Fibroblast of skin of back (primary cell): Measurements from ENCODE around the gene KAZN.

Source experiments
- DNase-seq: peaks from one replicate; pipeline ENCODE4 v3.0.0-alpha.2; 2013

The KAZN gene

DNA sequence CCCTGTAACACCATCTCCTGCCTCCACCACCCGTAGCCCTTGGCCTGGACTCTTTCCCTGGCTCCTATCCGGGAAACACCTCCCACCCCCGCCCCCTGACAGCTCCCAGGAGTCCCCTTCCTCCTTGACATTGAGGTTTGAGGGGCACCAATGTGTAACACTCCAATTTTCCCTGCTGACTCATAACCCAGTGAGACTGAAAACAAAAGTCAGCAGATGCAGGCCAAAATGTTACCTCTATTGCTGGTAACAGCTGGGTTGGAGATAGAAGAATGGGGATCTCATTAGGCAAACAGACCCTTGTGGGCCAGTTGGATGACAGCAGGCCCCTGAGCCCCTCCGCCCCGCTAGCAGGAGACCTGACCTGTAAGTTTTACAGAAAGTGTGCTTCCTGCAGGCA lies 237.2 kb downstream of the KAZN start:
- no peak for DNase-seq

- DNase-seq, result no peak
Observed at GRCh38 chr1:14836426-14837140, 238.1 kb downstream of the KAZN start.

DNA sequence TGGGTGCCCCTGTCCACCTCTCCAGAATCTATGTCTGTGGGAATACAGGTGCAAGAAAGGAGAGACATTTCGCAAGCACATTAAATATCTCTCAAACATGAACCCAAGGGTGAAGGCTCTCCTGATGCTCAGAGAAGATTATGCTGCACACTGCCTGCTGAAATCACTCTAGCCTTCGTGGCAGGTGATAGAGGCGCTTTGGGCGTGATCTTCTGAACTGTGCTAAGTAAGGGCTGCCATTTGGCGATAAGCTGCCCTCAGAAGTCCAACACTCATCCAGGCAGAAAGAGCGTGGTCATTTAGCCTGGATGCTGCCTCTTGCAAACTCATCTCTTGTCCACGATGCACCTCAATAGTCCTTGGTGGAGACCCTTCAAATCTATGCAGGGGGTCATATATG lies 241.9 kb downstream of the KAZN start:
- no peak for DNase-seq

DNA sequence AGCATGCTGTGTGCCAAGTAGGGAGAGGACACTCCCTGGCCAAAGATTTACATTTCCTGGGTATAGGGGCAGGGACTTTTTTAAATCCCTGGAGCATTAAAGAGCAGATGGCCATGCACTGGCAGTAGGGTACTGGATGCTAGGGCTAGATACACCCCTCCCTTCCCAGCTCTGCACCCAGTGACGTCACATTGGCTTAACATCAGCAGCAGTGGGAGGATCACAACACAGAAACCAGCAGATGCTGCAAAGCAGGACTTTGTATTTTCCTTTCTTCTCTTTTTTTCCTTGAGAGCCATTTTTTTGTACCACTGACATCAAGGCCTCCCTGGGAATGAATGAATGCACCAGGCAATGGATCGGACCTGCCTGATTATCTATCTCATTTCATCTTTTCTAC lies 243.0 kb downstream of the KAZN start:
- no peak for DNase-seq

GRCh38 chr1:14841951-14842350 lies 243.5 kb downstream of the KAZN start:
- DNase-seq, result no peak

DNA sequence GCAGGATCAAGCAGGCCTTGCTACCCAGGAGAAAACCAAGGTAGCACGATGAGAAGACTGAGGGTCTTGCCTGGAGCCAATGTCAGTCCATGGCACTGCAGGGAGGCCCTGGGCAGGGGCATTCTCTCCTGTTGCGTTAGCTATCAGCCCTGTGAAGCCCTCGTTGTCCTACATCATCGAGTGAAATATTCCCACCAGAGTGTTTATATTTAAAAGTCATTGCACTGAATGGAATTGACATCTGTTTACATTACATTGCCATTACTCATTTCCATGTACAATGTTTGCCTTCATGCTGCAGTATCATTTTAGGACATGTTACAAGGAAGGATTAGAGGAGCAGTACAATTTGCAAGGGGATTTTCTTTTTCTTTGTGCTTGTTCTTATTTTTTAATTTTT lies 243.9 kb downstream of the KAZN start:
- peak; percentile 62 for DNase-seq

DNA sequence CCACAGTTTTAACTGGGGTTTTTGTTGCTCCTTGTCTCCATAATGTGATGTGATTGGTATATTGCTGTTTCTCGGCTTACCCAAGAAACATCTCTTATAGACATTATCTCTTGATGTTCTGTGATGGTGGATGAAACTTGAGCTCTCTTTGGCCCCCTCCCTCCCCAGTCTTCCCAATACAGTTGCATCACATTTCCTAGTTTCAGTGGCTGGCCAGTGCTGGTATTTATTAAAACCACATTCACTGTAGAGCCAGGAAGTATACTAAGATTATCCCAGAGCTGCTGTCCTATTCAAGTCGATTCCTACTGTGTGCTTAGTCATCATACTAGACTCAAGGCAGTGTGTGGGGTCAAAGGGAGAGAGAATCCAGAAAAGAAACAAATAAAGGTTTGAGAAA lies 244.4 kb downstream of the KAZN start:
- DNase-seq, result peak; percentile 35

DNA sequence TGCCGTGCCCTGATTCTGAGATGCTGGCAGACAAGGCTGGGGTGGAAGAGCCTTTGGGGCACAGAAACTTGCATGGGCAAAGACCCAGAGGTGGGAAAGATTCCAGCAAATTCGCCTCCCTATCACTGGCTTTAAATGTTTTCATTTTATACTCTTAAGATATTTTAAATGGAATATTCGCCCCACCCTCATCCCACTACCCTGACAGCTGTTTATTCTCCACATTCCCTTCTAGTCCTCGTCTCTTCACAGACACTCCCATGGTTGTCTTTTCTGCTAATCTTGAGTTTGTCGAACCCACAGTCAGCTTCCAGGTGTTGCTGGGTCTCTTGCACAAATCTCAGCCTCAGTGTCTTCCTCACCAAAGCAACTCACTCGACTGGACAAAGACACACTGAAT lies 245.0 kb downstream of the KAZN start:
- DNase-seq, result no peak

- no peak for DNase-seq
Observed at GRCh38 chr1:14844356-14844755, 245.9 kb downstream of the KAZN start.

DNA sequence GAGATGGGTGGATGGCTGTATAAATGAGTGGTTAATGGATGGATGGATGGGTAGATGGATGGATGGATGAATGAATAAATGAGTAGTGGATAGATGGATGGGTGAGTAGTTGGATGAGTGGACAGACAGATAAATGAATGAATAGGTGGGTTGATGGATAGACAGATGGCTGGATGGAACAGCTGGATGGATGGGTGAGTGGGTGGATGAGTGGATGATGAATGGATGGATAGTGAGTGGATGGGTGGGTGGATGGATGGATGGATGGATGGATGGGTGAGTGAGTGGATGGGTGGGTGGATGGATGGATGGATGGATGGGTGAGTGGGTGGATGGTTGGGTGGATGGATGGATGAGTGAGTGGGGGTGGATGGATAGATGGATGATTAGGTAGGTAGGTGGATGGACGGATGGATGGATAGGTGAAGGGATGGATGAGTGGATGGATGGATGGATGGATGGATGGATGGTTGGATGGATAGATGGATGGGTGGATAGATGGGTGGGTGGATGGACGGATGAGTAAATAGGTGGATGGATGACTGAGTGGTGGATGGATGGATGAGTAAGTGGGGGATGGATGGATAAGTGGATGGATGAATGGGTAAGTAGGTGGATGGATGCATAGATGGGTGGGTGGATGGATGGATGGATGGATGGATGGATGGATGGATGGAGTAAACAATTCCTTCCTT lies 246.6 kb downstream of the KAZN start:
- DNase-seq, result no peak

- no peak for DNase-seq
Observed at GRCh38 chr1:14845851-14846250, 247.4 kb downstream of the KAZN start.

GRCh38 chr1:14846688-14847087 lies 248.2 kb downstream of the KAZN start:
- no peak for DNase-seq

- no peak for DNase-seq
Observed at GRCh38 chr1:14848203-14848602, 249.7 kb downstream of the KAZN start.

DNA sequence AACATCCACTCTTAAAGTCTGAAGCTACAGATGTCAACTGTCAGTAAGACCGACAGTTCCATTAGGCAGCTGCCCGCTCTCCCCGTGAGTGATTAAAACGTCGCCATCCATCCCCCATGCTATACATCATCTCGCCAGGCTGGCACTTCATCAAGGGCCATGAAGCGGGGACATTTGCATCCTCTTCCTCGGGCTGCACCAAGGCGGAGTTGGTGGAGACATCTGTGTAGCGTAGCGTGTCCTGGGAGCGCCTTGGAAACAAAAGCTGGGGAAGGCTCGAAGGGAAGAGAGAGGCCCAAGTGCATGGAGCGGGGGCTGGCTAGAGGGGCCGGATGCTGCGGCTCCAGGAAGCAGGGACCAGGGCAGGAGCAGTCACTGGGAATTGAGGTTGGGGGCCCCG lies 250.1 kb downstream of the KAZN start:
- no peak for DNase-seq

DNA sequence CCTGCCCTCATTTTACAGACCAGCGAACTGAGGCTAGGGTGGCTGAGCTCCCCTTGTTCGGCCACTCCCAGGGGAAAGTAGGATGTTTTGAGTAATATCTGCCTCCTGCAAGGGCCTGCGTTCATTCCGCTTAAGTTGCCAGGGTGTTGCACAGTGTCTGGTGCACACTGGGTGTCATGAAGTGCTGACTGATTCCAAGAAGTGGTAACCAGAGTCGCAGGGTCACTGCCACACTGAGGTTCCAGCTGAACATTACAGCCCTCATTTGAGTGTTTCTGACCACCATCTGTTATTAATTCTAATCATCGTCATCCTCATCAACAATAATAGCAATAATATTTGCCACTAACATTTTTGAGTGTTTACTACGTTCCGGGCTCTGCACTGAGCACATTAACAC lies 250.6 kb downstream of the KAZN start:
- no peak for DNase-seq

GRCh38 chr1:14850563-14850962 lies 252.1 kb downstream of the KAZN start:
- no peak for DNase-seq

- DNase-seq, result no peak
Observed at GRCh38 chr1:14851760-14852159, 253.3 kb downstream of the KAZN start.

- no peak for DNase-seq
Observed at GRCh38 chr1:14852291-14852690, 253.8 kb downstream of the KAZN start.

DNA sequence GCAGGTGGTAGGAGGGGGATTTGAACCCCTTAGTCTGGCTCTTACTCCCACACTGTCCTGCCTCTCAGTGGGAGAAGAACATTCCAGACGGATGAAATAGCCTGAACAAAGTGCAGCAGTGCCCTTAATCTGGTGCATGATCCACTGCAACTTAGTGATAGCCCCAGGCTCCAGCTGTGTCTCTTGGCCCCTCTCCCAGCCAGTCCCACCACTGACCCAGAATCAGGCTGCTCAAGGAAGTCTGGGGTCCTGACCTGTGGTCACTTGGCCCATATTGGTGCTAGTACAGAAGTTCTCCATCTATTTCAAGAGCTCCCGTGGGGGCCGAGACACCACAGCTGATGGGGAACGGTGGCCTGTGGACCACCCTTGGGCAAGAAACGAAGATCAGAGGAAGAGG lies 255.0 kb downstream of the KAZN start:
- DNase-seq, result no peak

DNA sequence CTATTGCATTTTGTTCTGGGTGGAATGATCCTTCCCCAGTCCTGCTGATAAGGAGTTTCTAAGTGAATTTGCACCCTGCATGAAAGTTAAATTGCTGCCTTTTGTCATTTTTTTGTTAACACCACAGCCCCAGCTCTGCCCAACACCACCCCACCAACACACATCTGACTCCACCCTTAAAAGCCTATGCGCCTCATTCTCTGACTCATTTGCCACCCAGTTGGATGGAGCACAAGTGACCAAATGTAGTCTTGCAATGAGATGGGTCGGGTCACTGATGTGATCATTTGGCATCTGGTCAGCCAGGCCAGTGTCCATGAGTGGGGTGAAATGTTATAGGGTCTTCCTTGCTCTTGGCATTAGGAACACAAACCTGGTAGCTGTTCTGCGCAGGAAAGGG lies 256.8 kb downstream of the KAZN start:
- no peak for DNase-seq

- DNase-seq, result no peak
Observed at GRCh38 chr1:14855801-14856200, 257.3 kb downstream of the KAZN start.

- no peak for DNase-seq
Observed at GRCh38 chr1:14857436-14858195, 259.1 kb downstream of the KAZN start.

DNA sequence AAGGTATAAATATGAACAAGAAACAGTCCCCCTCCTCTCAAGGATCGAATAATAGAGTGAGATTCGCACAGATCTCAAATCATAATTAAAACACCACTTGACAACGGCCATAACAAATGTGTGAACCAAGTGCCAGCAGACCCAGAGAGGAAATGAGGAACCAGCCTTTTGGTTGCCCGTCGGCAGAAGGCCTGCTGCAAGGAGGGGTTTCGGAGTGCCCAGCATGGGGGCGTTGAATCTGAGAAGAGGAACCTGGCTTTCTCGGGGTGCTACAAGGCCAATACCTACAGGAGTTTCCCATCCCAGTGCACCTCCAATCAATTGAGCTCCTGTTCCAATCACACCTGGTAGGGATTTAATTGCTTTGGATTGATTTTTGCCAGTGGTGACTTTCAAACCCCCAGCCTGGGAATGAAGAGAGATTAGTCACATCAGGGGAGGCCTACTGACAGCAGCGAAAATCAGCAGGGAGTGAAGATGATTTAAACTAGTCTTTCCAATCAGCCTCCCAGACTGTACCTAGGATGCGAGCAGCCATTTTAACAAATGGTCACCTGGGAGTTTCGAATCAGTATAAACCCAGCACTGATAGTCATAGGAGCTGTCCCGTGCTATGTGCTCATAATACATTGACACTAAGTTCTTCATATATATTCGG lies 263.8 kb downstream of the KAZN start:
- no peak for DNase-seq
